PFSK-1 (cell line): ENCODE measurements around the gene VDAC2.

Source experiments
- FOXP2 ChIP-seq: optimal IDR thresholded peaks from 2 replicates; pipeline ENCODE3; 2011; ENCODE audit warnings: borderline replicate concordance, control low read depth, inconsistent platforms; ENCODE audit not compliant: insufficient read depth; ENCODE audit errors: extremely low read length, extremely low read depth
- POLR2AphosphoS5 ChIP-seq: IDR thresholded peaks from 2 replicates; pipeline ENCODE4 v1.6.1; 2012; ENCODE audit warnings: low read depth, mild to moderate bottlenecking, control low read depth, low read length, moderate library complexity
- SIN3A ChIP-seq: IDR thresholded peaks from 2 replicates; pipeline ENCODE4 v1.6.1; 2012; ENCODE audit warnings: mild to moderate bottlenecking, low read length, moderate library complexity, borderline replicate concordance; ENCODE audit not compliant: insufficient read depth
- TAF1 ChIP-seq: IDR thresholded peaks from 2 replicates; pipeline ENCODE4 v1.6.1; 2012; ENCODE audit warnings: low read length, control low read depth, borderline replicate concordance; ENCODE audit not compliant: insufficient read depth
- TF ChIP-seq, protein P1 (sequence below), 2 experiments: IDR thresholded peaks; 2 replicates each; pipeline versions ENCODE4 v1.6.1 to v1.8.0; 2011 to 2012; ENCODE audit warnings: low read depth in 2 of 2, low read length in 2 of 2, control low read depth in 1 of 2, inconsistent platforms in 1 of 2, mild to moderate bottlenecking in 1 of 2, moderate library complexity in 1 of 2; ENCODE audit not compliant: insufficient read depth in 1 of 2

The VDAC2 gene

DNA sequence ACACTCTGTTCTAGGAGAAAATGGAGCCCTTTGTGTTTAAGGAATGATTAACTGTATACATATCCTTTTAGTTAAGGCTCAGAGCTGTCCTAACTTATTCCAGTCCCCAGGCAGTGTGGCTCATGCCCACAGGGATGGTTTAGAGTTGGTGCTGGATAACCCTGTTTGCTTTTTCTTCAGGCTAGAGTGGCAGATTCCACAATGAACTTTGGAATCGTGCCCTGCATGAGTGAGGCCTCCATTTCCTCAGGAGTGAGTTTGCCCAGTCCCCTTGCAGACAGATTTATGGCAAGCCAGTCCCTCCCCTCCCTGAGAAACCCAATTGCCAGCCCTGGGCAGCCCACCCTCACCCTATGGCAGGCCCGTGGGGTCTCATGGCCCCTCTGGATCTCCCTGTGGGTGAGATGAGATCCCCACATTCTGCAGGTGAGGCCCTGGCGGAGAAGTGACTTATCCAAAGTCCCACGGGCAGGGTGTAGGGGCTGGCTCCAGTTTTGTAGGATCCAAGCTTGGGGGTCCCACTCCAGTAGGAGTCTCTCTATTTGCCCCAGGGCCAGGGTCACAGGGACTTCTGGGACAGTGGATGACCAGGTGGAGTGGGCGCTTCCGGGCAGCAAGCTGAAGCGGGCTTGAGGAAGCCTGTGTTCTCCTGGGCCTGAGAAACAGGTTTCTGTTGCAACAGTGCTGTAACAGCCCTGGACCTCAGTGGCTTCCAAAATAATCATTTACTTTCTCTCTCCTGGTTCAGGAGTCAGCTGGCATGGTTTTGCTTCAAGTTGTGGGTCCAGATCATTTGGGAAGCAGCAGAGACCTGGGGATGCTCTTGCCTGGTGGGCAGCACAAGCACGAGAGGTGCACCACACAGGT is 34.1 kb downstream of the VDAC2 start:
- TF ChIP-seq SIN3A (no peak), POLR2AphosphoS5 (no peak), FOXP2 (no peak), TAF1 (no peak)
- TF ChIP-seq, protein P1, sequence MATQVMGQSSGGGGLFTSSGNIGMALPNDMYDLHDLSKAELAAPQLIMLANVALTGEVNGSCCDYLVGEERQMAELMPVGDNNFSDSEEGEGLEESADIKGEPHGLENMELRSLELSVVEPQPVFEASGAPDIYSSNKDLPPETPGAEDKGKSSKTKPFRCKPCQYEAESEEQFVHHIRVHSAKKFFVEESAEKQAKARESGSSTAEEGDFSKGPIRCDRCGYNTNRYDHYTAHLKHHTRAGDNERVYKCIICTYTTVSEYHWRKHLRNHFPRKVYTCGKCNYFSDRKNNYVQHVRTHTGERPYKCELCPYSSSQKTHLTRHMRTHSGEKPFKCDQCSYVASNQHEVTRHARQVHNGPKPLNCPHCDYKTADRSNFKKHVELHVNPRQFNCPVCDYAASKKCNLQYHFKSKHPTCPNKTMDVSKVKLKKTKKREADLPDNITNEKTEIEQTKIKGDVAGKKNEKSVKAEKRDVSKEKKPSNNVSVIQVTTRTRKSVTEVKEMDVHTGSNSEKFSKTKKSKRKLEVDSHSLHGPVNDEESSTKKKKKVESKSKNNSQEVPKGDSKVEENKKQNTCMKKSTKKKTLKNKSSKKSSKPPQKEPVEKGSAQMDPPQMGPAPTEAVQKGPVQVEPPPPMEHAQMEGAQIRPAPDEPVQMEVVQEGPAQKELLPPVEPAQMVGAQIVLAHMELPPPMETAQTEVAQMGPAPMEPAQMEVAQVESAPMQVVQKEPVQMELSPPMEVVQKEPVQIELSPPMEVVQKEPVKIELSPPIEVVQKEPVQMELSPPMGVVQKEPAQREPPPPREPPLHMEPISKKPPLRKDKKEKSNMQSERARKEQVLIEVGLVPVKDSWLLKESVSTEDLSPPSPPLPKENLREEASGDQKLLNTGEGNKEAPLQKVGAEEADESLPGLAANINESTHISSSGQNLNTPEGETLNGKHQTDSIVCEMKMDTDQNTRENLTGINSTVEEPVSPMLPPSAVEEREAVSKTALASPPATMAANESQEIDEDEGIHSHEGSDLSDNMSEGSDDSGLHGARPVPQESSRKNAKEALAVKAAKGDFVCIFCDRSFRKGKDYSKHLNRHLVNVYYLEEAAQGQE (IDR thresholded peaks at IDR 0.05; ENCODE audit: insufficient read depth in 1 of 2, low read depth in 2 of 2, low read length in 2 of 2) = no peak

DNA sequence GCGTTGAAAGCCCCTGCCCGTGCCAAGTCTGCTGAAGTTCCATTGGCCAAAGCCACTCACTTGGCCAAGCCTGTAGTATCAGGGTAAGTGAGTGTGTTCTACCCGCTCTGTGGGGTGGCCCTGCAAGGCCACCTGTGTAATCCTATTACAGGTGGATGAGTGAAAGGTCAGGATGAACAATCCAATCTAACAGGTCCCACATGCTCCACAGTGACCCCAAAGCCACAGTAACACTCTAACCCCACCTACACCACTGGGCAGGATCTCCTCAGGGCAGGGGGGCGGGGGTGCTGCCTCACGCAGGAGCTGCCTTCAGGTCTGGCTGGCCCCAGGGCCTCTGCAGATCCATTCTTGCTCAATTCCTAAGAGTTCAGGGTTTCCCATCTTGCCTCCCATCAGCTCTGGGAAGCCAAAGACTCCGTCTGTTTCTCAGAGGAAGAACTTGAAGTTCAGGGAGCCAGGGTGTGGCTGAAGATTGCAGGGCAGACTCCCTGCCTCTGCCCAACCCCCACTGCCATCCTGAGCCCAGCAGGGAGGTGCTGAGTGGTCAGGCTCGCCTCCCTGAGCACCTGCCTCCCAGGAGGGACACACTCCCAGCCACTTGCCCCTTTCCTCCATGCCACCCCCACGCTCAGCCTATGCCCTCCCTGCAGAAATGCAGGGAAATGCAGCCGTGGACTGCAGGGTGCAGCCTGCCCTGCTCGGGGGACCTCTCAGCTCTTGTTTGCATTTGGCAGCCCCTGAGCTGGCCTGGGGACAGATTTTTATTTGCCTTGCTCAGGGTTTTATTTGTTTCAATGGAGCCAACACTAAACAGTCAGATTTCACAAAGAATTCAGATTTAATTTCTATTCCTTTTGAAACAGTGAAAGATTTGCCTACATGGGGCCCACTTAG is 35.0 kb downstream of the VDAC2 start:
- no peak for TF ChIP-seq SIN3A
- no peak for TF ChIP-seq FOXP2
- TF ChIP-seq POLR2AphosphoS5 = no peak
- no peak for TF ChIP-seq TAF1
- TF ChIP-seq, protein P1 (IDR thresholded peaks at IDR 0.05; ENCODE audit: insufficient read depth in 1 of 2, low read depth in 2 of 2, low read length in 2 of 2) = no peak

DNA sequence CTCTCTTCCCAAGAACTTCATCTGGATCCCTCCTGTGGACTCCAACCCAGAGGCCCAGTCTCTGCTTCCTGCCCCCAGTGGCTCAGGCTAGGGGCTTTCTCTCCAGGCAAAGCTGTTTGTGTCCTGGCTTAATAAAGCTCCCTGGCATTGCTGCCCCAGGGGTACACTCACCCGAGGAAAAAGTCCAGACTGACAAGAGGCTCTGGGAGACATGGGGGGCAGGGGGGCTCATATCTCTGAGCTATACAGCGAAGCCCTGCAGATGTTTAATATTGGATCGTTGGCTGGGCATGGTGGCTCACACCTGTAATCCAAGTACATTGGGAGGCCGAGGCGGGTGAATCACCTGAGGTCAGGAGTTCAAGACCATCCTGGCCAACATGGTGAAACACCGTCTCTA is 35.9 kb downstream of the VDAC2 start:
- TF ChIP-seq, protein P1 (IDR thresholded peaks at IDR 0.05; ENCODE audit: insufficient read depth in 1 of 2, low read depth in 2 of 2, low read length in 2 of 2) = no peak

DNA sequence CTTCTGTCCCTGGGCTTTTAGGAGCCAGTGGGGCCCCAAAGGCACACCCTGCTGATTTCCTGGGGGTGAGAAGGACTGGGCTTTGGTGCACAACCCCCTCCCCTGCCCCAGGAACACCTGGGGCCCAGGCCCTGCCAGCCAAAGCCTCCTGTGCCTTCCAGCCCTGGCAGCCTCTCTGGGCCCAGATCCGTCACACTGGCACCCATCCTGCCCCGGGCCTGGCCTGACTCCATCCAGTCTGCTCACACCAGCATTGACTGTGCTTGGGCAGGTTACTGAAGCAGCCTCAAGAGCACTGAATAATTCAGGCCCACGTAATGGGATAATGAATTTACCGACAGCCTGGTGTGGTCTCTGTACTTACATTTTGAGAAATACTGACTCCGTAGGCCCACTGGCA is 37.2 kb downstream of the VDAC2 start:
- TF ChIP-seq, protein P1 (IDR thresholded peaks at IDR 0.05; ENCODE audit: insufficient read depth in 1 of 2, low read depth in 2 of 2, low read length in 2 of 2) = no peak
- TF ChIP-seq TAF1 (no peak), SIN3A (no peak), FOXP2 (no peak), POLR2AphosphoS5 (no peak)
